NCI-H446 treated with DMSO at 0.1 percent for 48 hours (cell line): ENCODE measurements around the gene GNB5.
"Not testable (repeated sequence)": the region's sequence is repeated elsewhere in the genome, so short reads cannot be mapped to it uniquely, and the experiment has no call there.

Source experiments
- DNase-seq: peaks from one replicate; lab custom pipeline; 2025; lab: John Stamatoyannopoulos, UW

Gene GNB5

DNA sequence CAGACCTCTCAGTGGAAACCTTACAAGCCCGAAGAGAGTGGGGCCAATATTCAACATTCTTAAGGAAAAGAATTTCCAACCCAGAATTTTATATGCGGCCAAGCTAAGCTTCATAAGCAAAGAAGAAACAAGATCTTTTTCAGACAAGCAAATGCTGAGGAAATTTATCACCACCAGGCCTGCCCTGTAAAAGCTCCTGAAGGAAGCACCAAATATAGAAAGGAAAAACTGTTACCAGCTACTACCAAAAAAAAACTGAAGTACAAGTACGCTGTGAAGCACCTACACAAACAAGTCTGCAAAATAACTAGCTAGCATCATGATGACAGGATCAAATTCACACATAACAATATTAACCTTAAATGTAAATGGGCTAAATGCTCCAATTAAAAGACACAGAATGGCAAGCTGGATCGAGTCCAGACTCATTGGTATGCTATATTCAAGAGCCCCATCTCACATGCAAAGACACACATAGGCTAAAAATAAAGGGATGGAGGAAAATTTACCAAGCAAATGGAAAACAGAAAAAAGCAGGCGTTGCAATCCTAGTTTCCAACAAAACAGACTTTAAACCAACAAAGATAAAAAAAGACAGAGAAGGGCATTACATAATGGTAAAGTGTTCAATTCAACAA, 25.6 kb downstream of the GNB5 start:
- DNase-seq, result not testable (repeated sequence)

DNA sequence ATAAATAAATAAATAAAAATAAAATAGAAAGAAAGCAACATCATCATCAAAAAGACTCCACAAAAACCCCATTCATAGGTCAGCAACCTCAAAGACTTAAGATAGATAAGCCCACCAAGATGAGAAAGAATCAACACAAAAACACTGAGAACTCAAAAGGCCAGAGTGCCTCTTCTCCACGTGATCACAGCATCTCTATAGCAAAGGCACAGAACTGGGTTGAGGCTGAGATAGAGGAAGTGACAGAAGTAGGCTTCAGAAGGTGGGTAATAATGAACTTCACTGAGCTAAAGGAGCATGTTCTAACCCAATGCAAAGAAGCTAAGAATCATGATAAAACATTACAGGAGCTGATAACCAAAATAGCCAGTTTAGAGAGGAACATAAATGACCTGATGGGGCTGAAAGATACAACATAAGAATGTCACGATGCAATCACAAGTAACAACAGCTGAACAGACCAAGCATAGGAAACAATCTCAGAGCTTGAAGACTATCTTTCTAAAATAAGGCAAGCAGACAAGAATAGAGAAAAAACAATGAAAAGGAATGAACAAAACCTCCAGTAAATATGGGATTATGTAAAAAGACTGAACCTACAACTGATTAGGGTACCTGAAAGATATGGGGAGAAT, 26.4 kb downstream of the GNB5 start:
- no peak for DNase-seq

DNA sequence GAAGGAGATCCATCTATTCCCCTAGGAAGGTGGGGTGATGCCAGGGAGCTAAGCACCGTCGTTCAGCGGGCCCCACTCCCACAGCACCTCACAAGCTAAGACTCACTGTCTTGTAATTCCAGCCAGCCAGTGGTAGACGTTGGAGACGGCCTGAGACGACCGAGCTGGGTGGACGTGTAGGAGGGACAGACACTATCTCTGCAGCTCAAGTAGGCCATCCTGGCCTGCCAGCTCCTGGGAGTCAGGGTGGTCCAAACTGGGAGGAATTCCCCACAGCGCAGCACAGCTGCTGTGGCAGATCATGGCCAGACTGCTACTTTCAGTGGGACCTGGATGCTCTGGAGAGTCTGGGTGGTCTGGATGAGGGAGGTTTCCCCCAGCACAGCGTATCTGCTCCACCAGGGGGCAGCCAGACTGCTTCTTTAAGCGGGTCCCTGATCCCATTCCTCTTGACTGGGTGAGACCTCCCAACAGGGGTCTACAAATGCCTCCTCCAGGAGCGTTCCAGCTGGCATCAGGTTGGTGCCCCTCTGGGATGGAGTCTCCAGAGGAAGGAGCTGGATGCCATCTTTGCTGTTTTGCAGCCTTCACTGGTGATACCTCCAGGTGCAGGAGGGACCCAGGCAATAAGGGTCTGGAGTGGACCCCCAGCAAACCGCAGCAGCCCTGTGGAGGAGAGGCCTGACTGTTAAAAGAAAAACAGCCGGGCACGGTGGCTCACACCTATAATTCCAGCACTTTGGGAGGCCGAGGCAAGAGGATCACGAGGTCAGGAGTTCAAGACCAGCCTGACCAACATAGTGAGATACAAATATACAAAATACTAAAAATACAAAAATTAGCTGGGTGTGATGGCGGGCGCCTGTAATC, 27.6 kb downstream of the GNB5 start:
- no peak for DNase-seq

DNA sequence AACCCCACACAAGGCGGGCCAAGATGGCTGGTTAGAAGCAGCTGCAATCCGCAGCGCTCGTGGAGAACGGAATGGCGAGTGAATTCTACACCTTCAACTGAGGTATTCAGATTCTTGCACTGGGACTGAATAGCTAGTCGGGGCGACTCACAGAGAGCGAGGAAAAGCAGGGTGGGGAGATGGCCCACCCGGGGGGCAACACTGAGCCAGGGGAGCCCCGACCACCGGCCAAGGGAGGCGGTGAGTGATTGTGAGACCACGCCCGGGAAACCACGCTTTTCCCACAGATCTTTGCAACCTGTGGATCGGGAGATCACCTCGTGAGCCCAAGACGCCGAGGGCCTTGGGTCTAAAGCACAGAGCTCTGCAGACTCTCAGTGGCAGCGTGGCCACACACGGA, 28.3 kb downstream of the GNB5 start:
- no peak for DNase-seq

DNA sequence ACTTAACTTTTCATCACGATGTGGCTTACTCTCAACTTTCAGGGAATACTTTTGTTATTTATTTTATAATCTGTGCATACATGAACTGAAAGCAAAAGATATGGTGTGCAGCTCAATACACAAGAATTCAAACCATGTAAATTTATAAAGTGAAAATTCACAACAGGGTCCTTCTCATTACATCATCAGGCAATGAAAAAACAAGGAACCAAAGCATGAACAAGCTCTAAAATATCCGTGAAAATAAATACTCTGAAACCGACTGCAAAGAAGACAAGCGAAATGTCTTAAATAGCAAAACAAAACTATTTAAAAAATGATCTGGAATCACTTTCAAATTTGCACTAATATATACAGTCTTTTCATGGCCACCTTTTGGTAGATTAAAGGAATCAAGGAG, 28.9 kb downstream of the GNB5 start:
- DNase-seq, result no peak

DNA sequence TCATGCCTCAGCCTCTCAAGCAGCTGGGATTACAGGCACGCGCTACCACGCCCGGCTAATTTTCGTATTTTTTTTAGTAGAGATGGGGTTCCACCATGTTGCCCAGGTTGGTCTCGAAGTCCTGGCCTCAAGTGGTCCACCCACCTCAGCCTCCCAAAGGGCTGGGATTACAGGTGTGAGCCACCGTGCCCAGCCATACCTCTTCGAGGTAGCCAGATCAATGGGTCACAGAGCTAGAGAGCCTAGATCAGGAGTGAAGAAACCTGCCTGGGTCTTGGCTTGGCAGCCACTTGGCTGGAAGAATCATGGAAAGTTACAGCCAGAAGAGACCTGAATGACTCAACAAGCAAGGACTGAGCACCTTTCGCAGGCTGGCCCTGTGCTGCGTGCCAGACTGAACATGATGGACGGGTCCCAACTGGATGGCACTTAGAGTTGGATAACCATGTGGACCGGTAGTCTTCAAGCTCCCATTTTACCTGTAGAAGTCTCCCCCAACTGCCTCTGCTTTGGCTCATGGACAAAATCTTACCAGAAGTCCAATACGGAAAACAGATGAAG, 29.7 kb downstream of the GNB5 start:
- no peak for DNase-seq

DNA sequence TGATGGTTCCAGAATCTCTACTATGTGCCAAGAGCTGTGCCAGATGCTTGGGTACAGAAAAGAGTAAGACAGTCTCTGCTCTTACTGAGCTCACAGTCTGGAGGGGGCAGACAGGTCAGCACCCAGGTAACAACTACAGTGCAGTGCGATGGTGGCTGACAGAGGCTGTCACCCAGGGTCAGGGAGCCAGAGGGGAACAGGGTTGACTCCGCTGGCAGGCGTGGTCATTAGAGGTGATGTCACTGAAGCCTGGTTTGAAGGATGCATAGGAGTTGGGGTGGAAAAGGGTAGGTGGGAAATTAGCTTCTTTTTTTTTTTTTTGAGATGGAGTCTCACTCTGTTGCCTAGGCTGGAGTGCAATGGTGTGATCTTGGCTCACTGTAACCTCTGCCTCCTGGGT, 31.5 kb downstream of the GNB5 start:
- DNase-seq, result no peak

DNA sequence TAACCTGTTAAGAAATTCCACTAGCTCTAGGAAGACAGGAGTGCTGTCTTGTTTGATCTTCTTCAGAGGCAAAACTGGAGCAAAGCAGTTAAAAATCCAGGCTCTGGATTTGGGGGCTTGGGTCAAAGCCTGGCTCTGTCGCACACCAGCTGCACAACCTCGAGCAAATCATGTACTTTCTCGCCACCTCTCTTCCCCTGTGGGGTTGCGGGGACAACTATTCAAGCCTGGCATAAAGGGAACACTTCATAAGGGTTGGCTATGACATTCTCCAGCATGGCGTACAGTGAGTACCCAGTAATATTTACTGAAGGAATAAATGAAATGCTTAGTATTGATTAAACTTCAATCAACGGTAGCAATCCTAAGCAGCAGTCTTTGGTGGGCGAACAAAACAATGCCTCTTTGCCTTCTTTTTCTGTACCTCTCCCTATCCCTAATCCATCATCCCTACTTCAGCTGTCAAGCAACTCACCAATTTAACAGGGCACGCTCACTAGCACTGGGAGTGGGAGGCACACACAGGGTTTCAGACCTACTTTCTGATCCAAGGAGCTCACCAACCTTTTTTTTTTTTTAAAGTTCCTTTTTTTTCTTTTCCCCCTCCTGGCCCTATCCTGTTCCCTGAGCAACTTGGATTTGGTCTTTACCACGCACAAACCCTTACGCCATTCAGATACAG, 33.0 kb downstream of the GNB5 start:
- DNase-seq, result no peak

DNA sequence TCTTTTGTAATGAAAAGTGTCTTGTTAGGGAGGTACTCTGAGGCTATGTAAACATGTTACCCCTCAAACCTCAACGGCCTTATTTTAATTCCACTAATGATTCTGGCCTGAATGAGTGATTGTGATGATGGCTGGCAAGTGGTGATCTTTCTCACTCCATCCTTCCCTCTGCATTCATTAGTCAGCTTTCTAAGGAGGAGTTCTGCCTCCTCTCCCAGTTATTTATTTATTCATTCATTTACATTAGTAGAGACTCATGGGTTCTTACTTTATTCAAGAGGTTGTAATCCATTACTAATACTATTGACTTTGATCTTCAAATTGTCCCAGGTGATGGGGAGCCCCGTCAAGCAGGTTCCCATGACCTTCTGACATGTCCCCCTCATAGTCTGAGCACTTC, 35.3 kb downstream of the GNB5 start:
- DNase-seq, result no peak

DNA sequence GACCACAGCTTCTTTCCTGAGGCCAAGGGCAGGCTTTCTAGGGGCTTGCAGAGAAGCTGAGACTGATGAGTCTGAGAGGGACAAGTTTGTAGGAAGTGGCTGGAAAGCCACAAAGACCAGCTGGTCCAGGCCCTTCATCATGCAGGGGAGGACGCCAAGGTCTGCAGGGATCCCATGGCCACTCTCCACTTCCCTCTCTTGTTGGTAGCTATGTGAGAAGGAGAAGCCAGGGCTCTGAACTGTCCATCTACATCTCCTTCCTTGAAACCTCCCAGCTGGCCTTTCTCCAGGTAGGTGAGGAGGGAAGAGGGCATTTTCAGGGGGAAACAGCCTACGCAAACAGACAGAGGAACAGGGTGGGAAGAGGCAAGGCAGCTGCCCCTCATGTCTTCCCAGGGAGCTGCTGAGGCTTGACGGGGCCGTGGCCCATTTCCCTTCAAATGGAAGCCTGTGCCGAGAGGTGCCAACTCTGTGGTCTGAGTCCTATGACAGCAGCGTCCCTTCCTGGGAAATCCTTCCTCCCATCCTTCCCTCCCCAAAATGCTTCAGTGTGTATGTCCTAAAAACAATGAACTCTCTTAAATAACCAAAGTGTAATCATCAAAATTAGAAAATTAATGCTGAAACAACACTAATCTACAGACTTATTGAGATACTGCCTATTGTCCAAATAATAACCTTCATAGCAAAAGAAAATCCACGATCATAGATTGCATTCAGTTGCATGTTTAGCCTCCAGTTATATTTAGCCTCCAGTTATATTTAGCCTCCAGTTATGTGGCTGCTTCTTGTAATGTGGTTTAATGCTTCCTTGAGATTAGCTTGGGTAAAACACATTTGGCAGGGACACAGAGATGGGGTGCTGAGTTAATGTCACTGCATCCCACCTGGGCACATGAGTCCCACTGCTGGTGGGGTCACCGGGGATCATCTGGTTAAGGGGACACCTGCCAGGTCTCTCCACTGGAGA, 36.0 kb downstream of the GNB5 start:
- DNase-seq, result no peak

DNA sequence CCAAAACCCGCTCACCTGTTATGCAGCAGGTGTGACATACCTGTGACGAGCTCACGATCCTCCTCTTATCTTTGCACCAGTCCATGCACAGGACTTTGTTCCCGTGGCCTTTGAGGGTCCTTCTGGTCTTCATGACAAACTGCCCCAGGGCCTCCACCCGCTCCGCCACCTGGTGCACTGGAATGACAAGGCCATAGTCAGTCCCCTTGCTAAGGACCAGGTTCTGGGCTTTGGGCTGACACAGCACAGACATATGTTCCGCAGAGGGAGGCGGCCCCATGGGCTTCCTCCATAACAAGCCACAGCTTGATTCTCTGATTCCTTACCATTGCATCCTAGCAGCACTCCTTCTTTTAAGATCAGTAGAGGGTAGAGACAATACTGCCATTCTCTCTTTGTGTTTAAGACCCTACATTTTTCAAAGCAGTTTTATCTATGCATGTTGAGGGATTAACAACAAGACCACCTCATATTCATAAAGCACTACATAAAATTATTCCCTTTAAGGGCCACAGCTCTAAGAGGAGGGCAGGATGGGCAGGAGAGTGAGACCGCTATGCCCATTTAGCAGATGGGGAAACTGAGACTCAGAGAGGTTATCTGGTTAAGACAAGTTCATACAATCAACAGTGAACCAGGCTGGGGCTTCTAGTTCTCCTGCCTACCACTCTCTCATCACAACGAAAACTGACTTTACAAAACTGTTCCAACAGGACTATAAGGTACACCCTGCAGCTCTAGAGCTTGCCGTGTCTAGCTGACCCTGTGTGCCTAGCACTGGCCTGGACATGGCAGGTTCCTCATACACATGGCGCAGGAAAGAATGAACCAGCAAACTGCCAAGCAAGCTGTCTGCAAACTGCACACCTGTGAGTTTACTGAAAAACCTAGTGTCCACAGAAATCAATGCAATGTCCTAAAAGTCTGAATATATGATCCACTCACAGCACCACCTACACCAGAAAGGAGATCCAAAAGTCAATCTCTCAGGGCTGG, 37.0 kb downstream of the GNB5 start:
- DNase-seq, result no peak

DNA sequence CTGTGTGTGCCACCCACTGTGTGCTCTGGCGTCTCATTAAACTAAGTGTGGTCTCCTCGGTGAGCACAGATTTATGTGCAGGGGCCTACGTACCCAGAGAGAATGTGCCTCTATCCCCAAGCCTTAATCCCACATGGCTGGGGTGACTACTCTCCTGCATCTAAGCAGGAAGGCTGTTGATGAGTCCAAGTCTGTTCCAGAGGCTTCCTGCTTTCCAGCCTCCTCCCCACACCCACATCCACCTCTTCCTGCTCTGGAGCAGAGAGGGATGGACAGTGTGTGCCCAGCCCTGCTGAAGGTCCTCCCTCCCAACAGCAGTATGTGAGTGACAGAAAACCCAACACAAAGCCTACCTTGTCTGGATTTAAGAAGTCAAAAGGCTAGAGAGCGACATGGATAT, 39.8 kb downstream of the GNB5 start:
- no peak for DNase-seq

DNA sequence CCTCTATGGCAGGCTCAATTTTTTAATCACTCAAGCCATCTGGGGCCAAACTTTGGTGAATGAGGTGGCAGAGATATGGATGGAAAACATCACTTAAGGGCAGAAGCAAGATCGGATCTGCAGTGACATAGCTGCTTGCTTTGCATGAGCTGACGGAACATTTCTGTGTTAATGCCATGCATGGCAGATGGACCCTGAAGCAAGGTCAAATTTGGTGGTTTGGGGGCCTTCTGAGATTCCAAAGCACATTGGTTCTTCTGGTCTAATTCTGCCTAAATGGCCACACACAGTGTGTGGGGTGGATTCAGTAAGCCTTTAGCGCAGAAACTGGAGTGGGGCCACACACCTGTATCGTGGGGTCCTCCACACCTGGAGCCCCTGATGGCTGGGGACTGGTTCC, 40.3 kb downstream of the GNB5 start:
- no peak for DNase-seq

DNA sequence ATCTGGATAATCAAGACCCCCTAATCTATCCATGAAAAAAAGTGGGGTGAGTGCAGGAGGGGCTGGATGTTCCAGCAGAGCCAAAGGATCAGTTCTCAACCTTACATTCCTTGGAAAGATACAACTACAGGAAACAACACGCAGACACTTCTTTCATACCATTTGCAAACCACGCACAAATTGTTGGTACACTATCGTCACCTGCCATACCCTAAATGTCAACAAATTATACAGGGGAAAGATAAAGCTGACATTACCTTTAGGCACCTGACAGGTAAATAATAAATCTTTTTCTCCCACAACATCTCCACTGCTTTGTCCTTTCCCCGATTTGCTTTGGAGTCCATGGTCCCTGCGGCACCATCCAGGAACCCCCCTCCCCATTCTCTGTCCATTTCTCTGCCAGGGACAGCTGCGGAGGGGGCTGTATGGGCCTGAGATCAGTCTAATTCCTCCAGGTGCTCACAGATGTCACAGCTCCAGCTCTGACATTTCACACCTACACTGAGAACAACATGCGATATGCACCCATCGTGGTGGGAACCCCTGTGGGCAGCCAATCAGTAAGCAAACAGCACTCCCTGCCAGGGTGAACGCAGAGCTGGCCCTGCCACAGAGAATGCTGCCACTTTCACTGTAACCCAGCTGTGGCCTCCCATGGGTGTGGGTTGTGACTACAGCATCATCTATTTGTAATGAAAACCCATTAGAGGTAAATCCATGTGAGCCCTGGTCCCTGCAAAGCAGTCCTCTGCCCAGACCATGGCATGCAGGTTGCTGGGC, 41.0 kb downstream of the GNB5 start:
- no peak for DNase-seq

DNA sequence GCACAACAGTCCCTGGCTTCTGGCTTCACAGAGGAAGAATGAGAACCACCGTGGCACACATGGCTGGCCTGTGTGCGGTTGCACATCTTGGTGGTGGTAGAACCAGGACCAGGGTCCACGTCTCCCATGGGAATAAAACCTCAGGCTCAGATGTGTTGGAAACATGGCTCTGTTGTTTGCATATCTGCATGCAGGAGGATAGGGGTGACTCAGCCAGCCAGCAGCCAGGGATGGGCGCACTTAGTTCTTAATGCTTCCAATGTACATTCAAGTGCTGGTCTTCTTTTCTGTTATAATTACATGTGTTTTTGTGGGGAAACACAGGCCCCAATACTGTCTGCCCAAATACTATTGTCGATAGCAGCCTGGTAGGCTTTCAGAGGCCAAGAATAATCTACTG, 42.8 kb downstream of the GNB5 start:
- DNase-seq, result no peak

DNA sequence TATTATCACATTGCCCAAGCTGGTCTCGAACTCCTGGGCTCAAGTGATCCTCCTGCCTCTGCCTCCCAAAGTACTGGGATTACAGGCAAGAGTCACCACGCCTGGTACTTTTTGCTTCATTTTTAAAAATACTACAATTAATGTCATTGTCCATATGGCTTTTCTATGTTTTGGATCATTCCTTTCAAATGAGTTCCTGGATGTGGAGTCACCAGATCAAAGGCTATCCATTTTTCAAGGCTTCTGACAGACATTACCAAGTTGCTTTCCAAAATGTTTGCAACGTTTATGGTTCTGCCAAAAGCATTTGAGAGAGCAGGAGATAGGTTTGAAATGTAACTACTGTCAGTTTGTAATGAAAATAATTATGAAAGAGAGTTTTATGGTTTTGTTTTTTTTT, 44.4 kb downstream of the GNB5 start:
- DNase-seq, result no peak

DNA sequence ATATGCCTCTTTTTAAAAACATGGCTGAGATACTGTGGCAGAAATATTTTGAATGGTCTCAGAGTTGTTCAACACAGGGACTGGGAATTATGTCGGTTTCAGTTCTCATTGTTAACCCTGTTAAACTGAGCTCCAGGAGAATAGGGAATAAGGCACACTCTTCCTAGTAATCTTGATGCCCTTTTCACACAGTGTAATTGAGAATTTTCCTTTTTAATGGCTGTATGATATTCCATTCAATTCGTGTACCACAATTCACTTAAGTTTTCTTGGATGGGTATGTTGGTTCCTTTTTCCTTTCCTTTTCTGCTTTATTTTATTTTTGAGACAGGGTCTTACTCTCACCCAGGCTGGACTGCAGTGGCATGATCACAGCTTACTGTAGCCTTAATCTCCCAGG, 44.9 kb downstream of the GNB5 start:
- DNase-seq, result no peak

DNA sequence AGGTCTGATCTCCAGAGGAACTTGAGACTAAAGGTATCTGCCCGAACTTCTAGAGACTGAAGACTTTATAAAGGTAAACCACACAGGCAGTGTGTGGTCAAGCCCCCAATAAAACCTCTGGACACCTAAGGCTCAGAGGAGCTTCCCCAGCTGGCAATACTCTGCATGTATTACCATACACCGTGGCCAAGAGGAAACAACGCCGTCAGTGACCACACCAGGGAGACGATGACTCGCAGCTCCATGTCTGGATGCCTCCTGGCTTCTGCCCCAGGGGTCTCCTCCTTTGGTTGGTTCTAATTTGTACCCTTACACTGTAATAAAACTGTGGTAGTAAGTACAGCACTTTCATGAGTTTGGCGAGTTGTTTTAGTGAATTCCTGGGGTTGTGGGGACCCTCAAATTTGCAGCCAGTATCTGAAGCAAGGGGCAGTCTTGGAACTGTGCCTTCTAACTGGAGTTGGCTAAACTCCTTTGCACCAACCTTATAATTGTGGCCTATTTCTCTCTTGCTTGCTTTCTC, 46.5 kb downstream of the GNB5 start:
- no peak for DNase-seq

DNA sequence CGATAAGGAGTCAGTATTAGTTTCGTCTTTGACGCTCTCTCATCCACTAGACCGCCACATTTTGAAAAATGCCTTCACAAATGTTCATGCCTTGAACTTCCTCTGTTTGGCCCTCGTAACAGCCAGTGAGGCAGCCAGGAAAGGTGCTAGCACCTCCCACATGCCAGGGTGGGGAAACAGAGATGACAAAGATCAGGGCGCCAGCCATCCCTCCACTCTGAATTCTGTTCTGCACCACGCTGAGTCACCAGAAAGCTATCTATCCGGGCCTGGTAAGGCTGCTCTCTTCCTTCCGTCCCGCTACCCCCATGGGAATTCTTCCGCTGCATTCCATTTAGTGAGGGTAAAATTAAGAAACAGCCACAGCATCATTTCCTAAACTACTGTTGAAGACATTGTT, 47.3 kb downstream of the GNB5 start:
- no peak for DNase-seq
